ENCODE data around the gene ZFHX3.

ZFHX3 gene

GRCh38 chr16:73064994-73065545 lies 17.1 kb upstream of the ZFHX3 start:
- no peak for TF ChIP-seq CTCF (conservative IDR thresholded peaks at IDR 0.05; ENCODE audit: low read depth)
- ChIA-PET CTCF (interaction anchor here (1.0 kb wide), 1 partner anchor 232 kb away, joined by 3 read pairs; no protein-coding TSS in a partner anchor), POLR2A (ENCODE audit: low non-redundant PET) (no interaction called here)
- peak overlapping the region; percentile 47 for H3K27ac ChIP-seq
- no peak for DNase-seq (ENCODE audit: low spot score)

- CTCF ChIA-PET = interaction anchor here (0.7 to 1.0 kb wide), 3 partner anchors 88 to 232 kb away, joined by 3 to 8 read pairs (median 3); no protein-coding TSS in a partner anchor
- no peak for TF ChIP-seq CTCF (conservative IDR thresholded peaks at IDR 0.05; ENCODE audit: low read depth)
- H3K27ac ChIP-seq = peak overlapping the region; percentile 47
- DNase-seq (ENCODE audit: low spot score) = no peak
- POLR2A ChIA-PET (ENCODE audit: low non-redundant PET) = no interaction called here
These were observed 16.5 kb upstream of the ZFHX3 start for GRCh38 chr16:73064212-73064993.

GRCh38 chr16:73063854-73064211 lies 15.9 kb upstream of the ZFHX3 start:
- TF ChIP-seq CTCF (conservative IDR thresholded peaks at IDR 0.05; ENCODE audit: low read depth) = no peak
- CTCF ChIA-PET = interaction anchor here (0.7 to 0.8 kb wide), 2 partner anchors 88 to 108 kb away, joined by 3 to 8 read pairs; no protein-coding TSS in a partner anchor
- POLR2A ChIA-PET (ENCODE audit: low non-redundant PET) = no interaction called here
- H3K27ac ChIP-seq = peak overlapping the region; percentile 47
- no peak for DNase-seq (ENCODE audit: low spot score)

GRCh38 chr16:73062743-73063733 lies 15.1 kb upstream of the ZFHX3 start:
- peak overlapping the region; percentile 47 for H3K27ac ChIP-seq
- CTCF ChIA-PET = no interaction called here
- POLR2A ChIA-PET (ENCODE audit: low non-redundant PET) = no interaction called here
- TF ChIP-seq CTCF (conservative IDR thresholded peaks at IDR 0.05; ENCODE audit: low read depth) = no peak
- DNase-seq (ENCODE audit: low spot score) = no peak

- TF ChIP-seq CTCF (conservative IDR thresholded peaks at IDR 0.05; ENCODE audit: low read depth) = no peak
- ChIA-PET POLR2A (ENCODE audit: low non-redundant PET) (no interaction called here), CTCF (interaction anchor here (0.6 to 0.7 kb wide), 2 partner anchors 403 to 1466 kb away, joined by 4 to 6 read pairs; no protein-coding TSS in a partner anchor)
- no peak for DNase-seq (ENCODE audit: low spot score)
- no peak overlapping the region for H3K27ac ChIP-seq
These were observed 14.2 kb upstream of the ZFHX3 start for GRCh38 chr16:73062001-73062616.

All from RWPE1 (cell line).